Suprapubic skin (tissue), 4 donors: ENCODE measurements around the gene WDFY2. TPM values are rescaled to one million over a fixed set of nuclear protein-coding genes. Genes with fewer than 3 reads are reported as not detected.

Experiments
- DNase-seq, 2 donors: peaks; one replicate each; pipeline ENCODE4 v3.0.0-alpha.2; 2019; ENCODE audit warnings: low spot score in 2 of 2
- H3K27ac ChIP-seq: fragments of 200-600 bp; sonication (generic); one replicate; pipeline ENCODE4 v1.5.1; 2019
- H3K27me3 ChIP-seq: fragments of 200-600 bp; sonication (generic); one replicate; pipeline ENCODE4 v1.5.1; 2019
- H3K36me3 ChIP-seq: fragments of 200-600 bp; sonication (generic); one replicate; pipeline ENCODE4 v1.5.1; 2019
- H3K4me1 ChIP-seq: fragments of 200-600 bp; sonication (generic); one replicate; pipeline ENCODE4 v1.5.1; 2019
- H3K4me3 ChIP-seq: fragments of 200-600 bp; sonication (generic); one replicate; pipeline ENCODE4 v1.5.1; 2019; ENCODE audit warnings: mild to moderate bottlenecking
- H3K9me3 ChIP-seq: fragments of 200-600 bp; sonication (generic); one replicate; pipeline ENCODE4 v1.5.1; 2019
- CTCF ChIP-seq, 2 donors: fragments of 200-600 bp in 1 of 2; fragments of 450-650 bp in 1 of 2; sonication (generic) in 1 of 2; IDR thresholded peaks; one replicate each; pipeline ENCODE4 v1.5.1; 2016 to 2019; ENCODE audit warnings: antibody characterized with exemption in 2 of 2, mild to moderate bottlenecking in 1 of 2, moderate library complexity in 1 of 2
- EP300 ChIP-seq: sonication (generic); formaldehyde crosslinking; IDR thresholded peaks from one replicate; pipeline ENCODE4 v1.6.1; 2017; ENCODE audit warnings: antibody characterized with exemption
- POLR2A ChIP-seq, 2 donors: fragments of 450-650 bp; IDR thresholded peaks; one replicate each; pipeline ENCODE4 v1.6.1; 2017; ENCODE audit warnings: antibody characterized with exemption in 2 of 2, mild to moderate bottlenecking in 2 of 2, moderate library complexity in 2 of 2
- POLR2AphosphoS5 ChIP-seq, 3 donors: sonication (generic); formaldehyde crosslinking; IDR thresholded peaks; one replicate each; pipeline ENCODE4 v1.6.1; 2017; ENCODE audit warnings: antibody characterized with exemption in 3 of 3
- WGBS: methylation state at CpG from one replicate; pipeline ENCODE4 v1.1.5; 2018; 5-methylcytosine and 5-hydroxymethylcytosine counted together
- total RNA-seq, 4 donors: library from RNA; depleted of rRNA; stranded (reverse); fragments of >200 nt; gene quantifications; one replicate each; pipeline ENCODE4 v1.1.0, GENCODE V29; 2016

Gene WDFY2
- total RNA-seq, 4 donors from 2014 or later = 35.3 to 99.2 (median 40.4) TPM

- no peak for DNase-seq
- Histone ChIP-seq H3K36me3 (no peaks in the 10 kb centered on the region), H3K27ac (peak overlapping the region; percentile 87), H3K4me3 (peak overlapping the region; percentile 9), H3K9me3 (no peaks in the 10 kb centered on the region), H3K4me1 (peaks cover 33% of the 10 kb centered on the region), H3K27me3 (no peaks in the 10 kb centered on the region)
- 53% methylated on average over 7 of the region's 7 CpGs for WGBS
- TF ChIP-seq POLR2AphosphoS5 (IDR thresholded peaks at IDR 0.05) (peak in 1 of 3 donors; percentile 86), POLR2A (IDR thresholded peaks at IDR 0.05) (no peak), CTCF (IDR thresholded peaks at IDR 0.05) (no peak)
Observed at GRCh38 chr13:51556740-51557139, 27.5 kb upstream of the WDFY2 start.

- WGBS = 78% methylated on average over 3 of the region's 3 CpGs
- peaks cover 33% of the 10 kb centered on the region for H3K4me1 ChIP-seq
- no peak for DNase-seq
- H3K9me3 ChIP-seq = no peaks in the 10 kb centered on the region
- H3K36me3 ChIP-seq = no peaks in the 10 kb centered on the region
- no peak overlapping the region for H3K4me3 ChIP-seq
- peak overlapping the region; percentile 87 for H3K27ac ChIP-seq
- TF ChIP-seq POLR2AphosphoS5 (IDR thresholded peaks at IDR 0.05) (no peak), CTCF (IDR thresholded peaks at IDR 0.05) (no peak), POLR2A (IDR thresholded peaks at IDR 0.05) (no peak), EP300 (no peak)
- no peaks in the 10 kb centered on the region for H3K27me3 ChIP-seq
Observed at GRCh38 chr13:51557438-51557837, 26.8 kb upstream of the WDFY2 start.

GRCh38 chr13:51557875-51558612 is 26.2 kb upstream of the WDFY2 start:
- peak overlapping the region; percentile 87 for H3K27ac ChIP-seq
- no peaks in the 10 kb centered on the region for H3K27me3 ChIP-seq
- peaks cover 33% of the 10 kb centered on the region for H3K4me1 ChIP-seq
- TF ChIP-seq CTCF (IDR thresholded peaks at IDR 0.05) (no peak), POLR2A (IDR thresholded peaks at IDR 0.05) (no peak)
- no peaks in the 10 kb centered on the region for H3K36me3 ChIP-seq
- WGBS = 35% methylated on average over 10 of the region's 10 CpGs
- H3K9me3 ChIP-seq = no peaks in the 10 kb centered on the region
- no peak for DNase-seq
- no peak overlapping the region for H3K4me3 ChIP-seq

GRCh38 chr13:51559946-51560735 is 24.1 kb upstream of the WDFY2 start:
- 74% methylated on average over 1 of the region's 1 CpG for WGBS
- DNase-seq = no peak

More at GRCh38 chr13:51559946-51560735, 24.1 kb upstream of the WDFY2 start:
- H3K27ac ChIP-seq = no peak overlapping the region
- no peak for TF ChIP-seq CTCF (IDR thresholded peaks at IDR 0.05)
- TF ChIP-seq POLR2AphosphoS5 (IDR thresholded peaks at IDR 0.05) = no peak
- TF ChIP-seq POLR2A (IDR thresholded peaks at IDR 0.05) = no peak
- no peak for TF ChIP-seq EP300
- no peak overlapping the region for H3K4me3 ChIP-seq
- no peaks in the 10 kb centered on the region for H3K36me3 ChIP-seq
- H3K4me1 ChIP-seq = peaks cover 33% of the 10 kb centered on the region
- H3K9me3 ChIP-seq = no peaks in the 10 kb centered on the region
- no peaks in the 10 kb centered on the region for H3K27me3 ChIP-seq
